CD4-positive, alpha-beta T cell treated with Interleukin-2 at 100 ng/mL for 4 hours (primary cell): ENCODE measurements around the gene SLC4A8.
A peak's percentile ranks its signal among the peaks of the same experiment; 100 is the strongest.

Source experiments
- DNase-seq: peaks from one replicate; pipeline ENCODE4 v3.0.0-alpha.2; 2020; ENCODE audit warnings: low spot score

The SLC4A8 gene

GRCh38 chr12:51395283-51396230 lies 29.1 kb upstream of the SLC4A8 start:
- DNase-seq: peak; percentile 22

- no peak for DNase-seq
Observed at GRCh38 chr12:51397670-51398069, 27.0 kb upstream of the SLC4A8 start.

GRCh38 chr12:51399891-51400290 lies 24.7 kb upstream of the SLC4A8 start:
- DNase-seq: no peak

GRCh38 chr12:51401020-51401419 lies 23.6 kb upstream of the SLC4A8 start:
- no peak for DNase-seq

- DNase-seq: no peak
Observed at GRCh38 chr12:51401486-51401885, 23.1 kb upstream of the SLC4A8 start.

GRCh38 chr12:51401900-51402299 lies 22.7 kb upstream of the SLC4A8 start:
- no peak for DNase-seq

- DNase-seq: no peak
Observed at GRCh38 chr12:51403159-51403558, 21.5 kb upstream of the SLC4A8 start.

- DNase-seq: no peak
Observed at GRCh38 chr12:51403681-51404136, 20.9 kb upstream of the SLC4A8 start.

GRCh38 chr12:51404627-51405026 lies 20.0 kb upstream of the SLC4A8 start:
- no peak for DNase-seq

- no peak for DNase-seq
Observed at GRCh38 chr12:51405801-51406207, 18.8 kb upstream of the SLC4A8 start.

- no peak for DNase-seq
Observed at GRCh38 chr12:51406290-51406689, 18.3 kb upstream of the SLC4A8 start.

GRCh38 chr12:51406859-51407258 lies 17.8 kb upstream of the SLC4A8 start:
- no peak for DNase-seq

GRCh38 chr12:51407604-51408003 lies 17.0 kb upstream of the SLC4A8 start:
- no peak for DNase-seq

- DNase-seq: no peak
Observed at GRCh38 chr12:51409846-51410245, 14.8 kb upstream of the SLC4A8 start.

- no peak for DNase-seq
Observed at GRCh38 chr12:51413149-51413548, 11.5 kb upstream of the SLC4A8 start.

- DNase-seq: no peak
Observed at GRCh38 chr12:51413791-51414190, 10.8 kb upstream of the SLC4A8 start.

- DNase-seq: no peak
Observed at GRCh38 chr12:51415931-51416330, 8.7 kb upstream of the SLC4A8 start.

GRCh38 chr12:51417826-51418225 lies 6.8 kb upstream of the SLC4A8 start:
- DNase-seq: no peak

GRCh38 chr12:51419425-51420193 lies 5.0 kb upstream of the SLC4A8 start:
- DNase-seq: no peak

- peak; percentile 62 for DNase-seq
Observed at GRCh38 chr12:51421266-51421884, 3.3 kb upstream of the SLC4A8 start.

GRCh38 chr12:51424094-51424661 lies 453 bp upstream of the SLC4A8 start:
- no peak for DNase-seq

- no peak for DNase-seq
Observed at GRCh38 chr12:51428256-51428655, 3.6 kb downstream of the SLC4A8 start.
